Muscle layer of duodenum (tissue), 2 donors: ENCODE results near the gene SPAAR.
"Not testable (repeated sequence)": the region's sequence is repeated elsewhere in the genome, so short reads cannot be mapped to it uniquely, and the experiment has no call there.

Experiments
- H3K27ac ChIP-seq: one replicate; pipeline ENCODE4 v1.7.0; 2013; ENCODE audit warnings: mild to moderate bottlenecking, low read length
- H3K27me3 ChIP-seq: one replicate; pipeline ENCODE4 v1.7.0; 2013; ENCODE audit warnings: low read depth, mild to moderate bottlenecking, control low read depth, low read length
- H3K36me3 ChIP-seq, 2 donors: one replicate each; pipeline ENCODE4 v1.7.0; 2013; ENCODE audit warnings: low read length in 2 of 2, control low read depth in 1 of 2, mild to moderate bottlenecking in 1 of 2; ENCODE audit not compliant: insufficient read depth in 2 of 2, control insufficient read depth in 1 of 2
- H3K4me1 ChIP-seq, 2 donors: one replicate each; pipeline ENCODE4 v1.7.0; 2013; ENCODE audit warnings: low read length in 2 of 2, mild to moderate bottlenecking in 2 of 2, control low read depth in 1 of 2, moderate library complexity in 1 of 2; ENCODE audit not compliant: insufficient read depth in 2 of 2, control insufficient read depth in 1 of 2
- H3K4me3 ChIP-seq, 2 donors: one replicate each; pipeline ENCODE4 v1.7.0; 2013; ENCODE audit warnings: low read length in 2 of 2, low read depth in 1 of 2, mild to moderate bottlenecking in 1 of 2
- H3K9me3 ChIP-seq, 2 donors: one replicate each; pipeline ENCODE4 v1.7.0; 2013; ENCODE audit warnings: low read length in 2 of 2, control low read depth in 1 of 2, mild to moderate bottlenecking in 1 of 2; ENCODE audit not compliant: control insufficient read depth in 1 of 2
- donor health status: healthy.

SPAAR gene

GRCh38 chr9:35872505-35872904 is 36.8 kb upstream of the SPAAR start:
- no peaks in the 10 kb centered on the region for H3K27me3 ChIP-seq
- H3K36me3 ChIP-seq, result no peaks in the 10 kb centered on the region
- no peak overlapping the region for H3K27ac ChIP-seq
- peaks cover 0 to 6% of the 10 kb centered on the region in 2 donors for H3K9me3 ChIP-seq
- no peaks in the 10 kb centered on the region for H3K4me1 ChIP-seq
- no peak overlapping the region for H3K4me3 ChIP-seq

- Histone ChIP-seq H3K4me1 (no peaks in the 10 kb centered on the region), H3K27ac (no peak overlapping the region), H3K36me3 (no peaks in the 10 kb centered on the region), H3K4me3 (no peak overlapping the region), H3K9me3 (peaks cover 0 to under 1% of the 10 kb centered on the region in 2 donors), H3K27me3 (no peaks in the 10 kb centered on the region)
Observed at GRCh38 chr9:35882263-35882848, 26.9 kb upstream of the SPAAR start.

GRCh38 chr9:35882996-35883395 is 26.3 kb upstream of the SPAAR start:
- Histone ChIP-seq H3K36me3 (no peaks in the 10 kb centered on the region), H3K4me1 (no peaks in the 10 kb centered on the region), H3K27me3 (no peaks in the 10 kb centered on the region), H3K4me3 (no peak overlapping the region), H3K27ac (no peak overlapping the region), H3K9me3 (no peaks in the 10 kb centered on the region)

DNA sequence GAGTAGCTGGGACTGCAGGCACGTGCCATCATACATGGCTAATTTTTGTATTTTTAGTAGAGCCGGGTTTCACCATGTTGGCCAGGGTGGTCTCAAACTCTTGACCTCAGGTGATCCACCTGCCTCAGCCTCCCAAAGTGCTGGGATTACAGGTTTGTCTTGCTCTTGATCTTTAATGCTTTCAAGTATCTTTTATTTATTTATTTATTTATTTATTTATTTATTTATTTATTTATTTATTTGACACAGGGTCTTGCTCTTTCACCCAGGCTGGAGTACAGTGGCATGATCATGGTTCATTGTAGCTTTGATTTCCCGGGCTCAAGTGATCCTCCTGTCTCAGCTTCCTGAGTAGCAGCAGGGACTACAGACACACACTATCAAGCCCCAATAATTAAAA is 24.4 kb upstream of the SPAAR start:
- not testable (repeated sequence) for H3K36me3 ChIP-seq, H3K9me3 ChIP-seq, H3K27me3 ChIP-seq, H3K27ac ChIP-seq, H3K4me3 ChIP-seq, H3K4me1 ChIP-seq

DNA sequence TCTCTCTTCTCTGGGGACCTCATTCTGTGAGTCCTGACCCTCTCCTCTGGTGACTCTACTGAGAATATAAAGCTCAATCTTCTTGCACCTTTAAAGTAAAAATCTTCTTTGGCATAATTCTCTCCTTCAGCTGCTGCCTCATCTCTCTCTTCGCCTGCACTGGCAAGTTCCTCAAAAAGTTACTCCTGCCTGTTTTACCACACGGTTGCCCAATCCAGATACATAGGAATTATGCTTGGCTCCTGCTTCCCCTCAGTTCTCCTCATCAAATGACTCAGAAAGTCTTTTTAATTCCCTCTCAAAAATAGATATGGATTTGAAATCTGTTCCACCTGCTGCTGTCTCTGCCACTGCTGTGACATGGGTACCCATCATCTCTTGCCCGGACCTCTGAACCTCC is 17.6 kb upstream of the SPAAR start:
- H3K27me3 ChIP-seq, result no peaks in the 10 kb centered on the region
- no peaks in the 10 kb centered on the region for H3K36me3 ChIP-seq
- H3K4me3 ChIP-seq, result no peak overlapping the region
- H3K4me1 ChIP-seq, result no peaks in the 10 kb centered on the region
- H3K27ac ChIP-seq, result no peak overlapping the region
- H3K9me3 ChIP-seq, result no peaks in the 10 kb centered on the region

DNA sequence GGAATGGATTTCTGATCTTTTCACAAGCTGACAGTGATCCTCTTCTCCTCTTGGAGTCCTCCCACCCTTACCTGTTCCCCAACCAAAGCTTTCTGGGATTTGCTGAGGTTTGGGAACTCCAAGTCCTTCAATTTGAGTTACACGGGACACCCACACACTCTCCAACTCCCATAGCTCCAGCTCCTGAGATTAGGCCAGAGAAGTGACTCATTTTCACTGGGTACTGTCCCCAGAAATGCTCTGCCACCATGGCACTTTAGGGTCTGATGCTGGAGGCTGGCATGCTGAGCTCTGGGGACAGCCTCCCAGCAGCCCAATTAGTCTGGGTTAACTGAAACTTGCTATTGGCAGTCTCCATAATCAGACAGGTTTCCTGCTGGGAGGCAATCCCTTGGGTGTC is 17.2 kb upstream of the SPAAR start:
- Histone ChIP-seq H3K36me3 (no peaks in the 10 kb centered on the region), H3K4me3 (no peak overlapping the region), H3K9me3 (no peaks in the 10 kb centered on the region), H3K4me1 (no peaks in the 10 kb centered on the region), H3K27me3 (no peaks in the 10 kb centered on the region), H3K27ac (no peak overlapping the region)

DNA sequence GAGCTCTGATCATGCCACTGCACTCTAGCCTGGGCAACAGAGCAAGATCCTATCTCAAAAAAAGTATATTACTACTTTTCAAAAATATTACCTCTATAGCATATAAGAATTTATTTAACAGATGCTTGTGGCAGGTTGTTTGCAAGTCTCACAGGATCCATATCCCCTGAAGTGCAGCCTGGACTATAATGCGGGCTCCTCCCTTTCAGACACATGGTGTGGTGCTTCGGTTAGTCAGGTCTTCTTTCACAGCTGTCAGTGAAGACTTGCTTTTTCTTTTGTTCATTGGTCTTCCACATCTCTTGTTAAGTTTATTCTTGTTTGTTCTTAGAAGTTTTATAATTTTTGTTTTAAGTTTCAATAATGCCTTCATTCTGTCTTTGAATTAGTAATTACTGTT is 12.7 kb upstream of the SPAAR start:
- Histone ChIP-seq H3K36me3 (no peaks in the 10 kb centered on the region), H3K9me3 (no peaks in the 10 kb centered on the region), H3K4me1 (no peaks in the 10 kb centered on the region), H3K27me3 (no peaks in the 10 kb centered on the region), H3K4me3 (no peak overlapping the region), H3K27ac (no peak overlapping the region)

DNA sequence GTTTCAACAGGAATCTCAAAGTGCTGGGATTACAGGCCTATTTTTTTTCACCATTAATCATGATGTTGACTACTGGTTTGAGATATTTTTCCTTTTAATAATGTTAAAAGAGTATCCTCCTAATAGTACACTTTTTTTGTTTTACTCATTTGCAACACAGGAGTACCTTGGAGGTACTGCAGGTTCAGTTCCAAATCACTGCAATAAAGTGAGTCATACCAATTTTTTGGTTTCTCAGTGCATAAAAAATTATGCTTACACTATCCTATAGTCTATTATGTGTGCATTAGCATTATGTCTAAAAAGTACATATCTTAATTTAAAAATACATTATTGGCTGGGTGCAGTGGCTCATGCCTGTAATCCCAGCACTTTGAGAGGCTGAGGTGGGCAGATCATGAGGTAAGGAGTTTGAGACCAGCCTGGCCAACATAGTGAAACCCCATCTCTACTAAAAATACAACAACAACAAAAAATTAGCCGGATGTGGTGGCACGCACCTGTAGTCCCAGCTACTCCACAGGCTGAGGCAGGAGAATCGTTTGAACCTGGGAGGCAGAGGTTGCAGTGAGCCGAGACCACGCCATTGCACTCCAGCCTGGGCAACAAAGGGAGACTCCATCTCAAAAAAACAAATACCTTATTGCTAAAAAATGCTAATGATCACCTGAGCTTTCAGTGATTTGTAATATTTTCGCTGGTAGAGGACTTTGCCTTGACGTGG is 11.8 kb upstream of the SPAAR start:
- not testable (repeated sequence) for H3K4me3 ChIP-seq, H3K9me3 ChIP-seq, H3K4me1 ChIP-seq, H3K27ac ChIP-seq, H3K27me3 ChIP-seq, H3K36me3 ChIP-seq

- Histone ChIP-seq H3K4me1 (no peaks in the 10 kb centered on the region), H3K27ac (no peak overlapping the region), H3K4me3 (no peak overlapping the region), H3K27me3 (no peaks in the 10 kb centered on the region), H3K9me3 (no peaks in the 10 kb centered on the region), H3K36me3 (no peaks in the 10 kb centered on the region)
Observed at GRCh38 chr9:35898337-35898736, 11.0 kb upstream of the SPAAR start.

DNA sequence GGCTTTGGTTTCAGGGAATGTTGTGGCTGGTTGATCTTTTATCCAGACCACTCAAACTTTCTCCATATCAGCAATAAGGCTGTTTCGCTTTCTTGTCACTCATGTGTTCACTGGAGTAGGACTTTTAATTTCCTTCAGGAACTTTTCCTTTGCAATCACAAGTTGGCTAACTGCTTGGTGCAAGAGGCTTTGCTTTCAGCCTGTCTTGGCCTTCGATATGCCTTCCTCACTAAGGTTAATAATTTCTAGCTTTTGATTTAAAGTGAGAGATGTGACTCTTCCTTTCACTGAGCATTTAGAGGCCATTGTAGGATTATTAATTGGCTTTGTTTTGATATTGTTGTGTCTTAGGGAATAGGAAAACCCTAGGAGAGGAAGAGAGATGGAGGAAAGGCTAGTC is 10.3 kb upstream of the SPAAR start:
- Histone ChIP-seq H3K27ac (no peak overlapping the region), H3K36me3 (no peaks in the 10 kb centered on the region), H3K9me3 (no peaks in the 10 kb centered on the region), H3K27me3 (no peaks in the 10 kb centered on the region), H3K4me1 (no peaks in the 10 kb centered on the region), H3K4me3 (no peak overlapping the region)

DNA sequence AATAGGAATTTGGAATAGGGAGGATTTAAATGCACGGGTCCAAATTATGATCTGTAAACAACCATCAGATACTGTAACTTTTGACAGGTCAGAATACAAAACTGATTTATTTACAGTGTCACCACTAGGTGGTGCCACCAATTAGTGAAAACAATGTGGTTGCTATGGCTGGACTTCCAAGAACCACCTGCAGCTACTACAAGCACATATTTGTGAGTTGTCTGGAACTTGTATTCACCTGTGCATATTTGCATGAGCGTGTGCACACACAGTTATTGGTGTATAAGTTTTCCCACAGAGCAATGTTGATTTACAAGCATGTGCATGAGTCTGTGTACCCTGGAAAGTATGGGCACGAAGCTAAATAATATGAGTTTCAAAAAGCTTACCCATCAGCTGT is 6.2 kb upstream of the SPAAR start:
- Histone ChIP-seq H3K27ac (no peak overlapping the region), H3K9me3 (no peaks in the 10 kb centered on the region), H3K4me3 (no peak overlapping the region), H3K4me1 (peaks cover 26 to 39% of the 10 kb centered on the region in 2 donors), H3K36me3 (peaks cover 0 to 4% of the 10 kb centered on the region in 2 donors), H3K27me3 (no peaks in the 10 kb centered on the region)

DNA sequence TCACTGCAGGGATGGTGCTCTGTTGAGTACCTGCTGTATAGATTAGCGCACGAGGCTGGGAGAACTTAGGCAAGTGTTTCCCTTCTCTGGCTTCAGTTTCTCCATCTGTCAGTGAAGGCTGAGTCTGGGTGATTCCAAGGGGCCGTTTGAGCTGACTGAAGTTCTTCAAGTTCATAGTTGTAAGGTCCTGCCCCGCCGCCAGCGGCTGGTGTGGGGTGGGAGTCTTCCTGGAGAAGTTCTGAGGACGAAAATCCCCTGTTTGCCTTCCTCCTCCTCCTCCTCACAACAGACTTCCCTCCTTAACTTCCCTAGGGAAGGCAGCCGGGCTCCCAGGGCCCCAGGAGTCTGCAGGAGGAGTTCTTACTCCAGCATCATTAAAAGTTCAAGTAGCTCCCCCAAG is 5.0 kb upstream of the SPAAR start:
- no peak overlapping the region for H3K4me3 ChIP-seq
- H3K9me3 ChIP-seq, result no peaks in the 10 kb centered on the region
- H3K36me3 ChIP-seq, result peaks cover 0 to 4% of the 10 kb centered on the region in 2 donors
- no peak overlapping the region for H3K27ac ChIP-seq
- H3K27me3 ChIP-seq, result no peaks in the 10 kb centered on the region
- H3K4me1 ChIP-seq, result peaks cover 38 to 52% of the 10 kb centered on the region in 2 donors
